IMR-90 (cell line): ENCODE results near the gene HNRNPA3. TPM values are rescaled to one million over a fixed set of nuclear protein-coding genes. Genes with fewer than 3 reads are reported as not detected.

Experiments used
- ATAC-seq: fragments of 200-7000 bp; cut with Tn5 transposase; 2 replicates; pipeline ENCODE4 v1.9.1; 2020; ENCODE audit warnings: low read depth, mild to moderate bottlenecking, moderate library complexity
- BruUV-seq: library from RNA; stranded (reverse); fragments of 400-500 nt; replicated peaks from 2 replicates; lab custom pipeline; 2021; lab: Mats Ljungman, UMichigan
- CTCF ChIA-PET: fragments of 300-600 bp; formaldehyde crosslinking; extraction: SDS; loops from one replicate; lab custom pipeline; 2021; ENCODE audit warnings: antibody characterized with exemption; lab: Yijun Ruan, JAX
- POLR2A ChIA-PET: fragments of 300-600 bp; sonication (Branson Sonifier 250); formaldehyde crosslinking; loops from one replicate; lab custom pipeline; 2022; ENCODE audit warnings: antibody characterized with exemption; ENCODE audit not compliant: unreplicated experiment; lab: Charles Lee
- DNase-seq: peaks from one replicate; pipeline ENCODE4 v3.0.0; 2013
- H2AFZ ChIP-seq: replicated peaks from 2 replicates; pipeline ENCODE3; 2013; ENCODE audit warnings: low read length, mild to moderate bottlenecking; ENCODE audit not compliant: poor library complexity
- H2AK5ac ChIP-seq: 2 replicates; pipeline ENCODE4 v1.6.1; 2013; ENCODE audit warnings: low read depth, low read length, inconsistent platforms
- H2AK9ac ChIP-seq: replicated peaks from 2 replicates; pipeline ENCODE3; 2013; ENCODE audit warnings: mild to moderate bottlenecking, low read depth, low read length, moderate library complexity; ENCODE audit not compliant: poor library complexity
- H2BK120ac ChIP-seq: 2 replicates; pipeline ENCODE4 v1.6.1; 2013; ENCODE audit warnings: low read depth, low read length, inconsistent platforms
- H2BK15ac ChIP-seq: 3 replicates; pipeline ENCODE4 v1.6.1; 2013; ENCODE audit warnings: low read depth, low read length, inconsistent platforms
- H2BK20ac ChIP-seq: 2 replicates; pipeline ENCODE4 v1.6.1; 2013; ENCODE audit warnings: low read depth, mild to moderate bottlenecking, inconsistent platforms, low read length, moderate library complexity
- H2BK5ac ChIP-seq: 2 replicates; pipeline ENCODE4 v1.6.1; 2013; ENCODE audit warnings: mild to moderate bottlenecking, low read depth, low read length, inconsistent platforms; ENCODE audit not compliant: poor library complexity, severe bottlenecking
- H3K14ac ChIP-seq: replicated peaks from 2 replicates; pipeline ENCODE4 v1.6.1; 2013; ENCODE audit warnings: low read depth, low read length, inconsistent platforms
- H3K18ac ChIP-seq: 2 replicates; pipeline ENCODE4 v1.6.1; 2013; ENCODE audit warnings: low read depth, low read length, control low read depth
- H3K23ac ChIP-seq: 2 replicates; pipeline ENCODE4 v1.6.1; 2013; ENCODE audit warnings: low read depth, low read length, inconsistent platforms
- H3K27ac ChIP-seq: 2 replicates; pipeline ENCODE4 v1.5.1; 2013; ENCODE audit warnings: mild to moderate bottlenecking, control low read depth, low read length; ENCODE audit not compliant: insufficient read depth
- H3K27me3 ChIP-seq: 2 replicates; pipeline ENCODE4 v1.6.1; 2013; ENCODE audit warnings: low read length; ENCODE audit not compliant: control insufficient read depth, insufficient read depth
- H3K36me3 ChIP-seq: 2 replicates; pipeline ENCODE4 v1.6.1; 2013; ENCODE audit warnings: low read length, mixed read lengths; ENCODE audit not compliant: control insufficient read depth, insufficient read depth
- H3K4ac ChIP-seq: 2 replicates; pipeline ENCODE4 v1.6.1; 2013; ENCODE audit warnings: low read depth, low read length, inconsistent platforms
- H3K4me1 ChIP-seq: 2 replicates; pipeline ENCODE4 v1.6.1; 2013; ENCODE audit warnings: low read length, mixed read lengths; ENCODE audit not compliant: control insufficient read depth, insufficient read depth
- H3K4me2 ChIP-seq: 2 replicates; pipeline ENCODE4 v1.6.1; 2013; ENCODE audit warnings: low read depth, mild to moderate bottlenecking, control low read depth, low read length, moderate library complexity
- H3K4me3 ChIP-seq: 2 replicates; pipeline ENCODE4 v1.5.1; 2013; ENCODE audit warnings: low read depth, mild to moderate bottlenecking, control low read depth, low read length, moderate library complexity; ENCODE audit not compliant: insufficient read depth
- H3K56ac ChIP-seq: 2 replicates; pipeline ENCODE4 v1.6.1; 2013; ENCODE audit warnings: low read length, inconsistent platforms; ENCODE audit not compliant: insufficient read depth; ENCODE audit errors: extremely low read depth
- H3K79me1 ChIP-seq, 2 experiments: 2 replicates each; pipeline ENCODE4 v1.6.1; 2013; ENCODE audit warnings: low read length in 2 of 2, inconsistent platforms in 1 of 2, low read depth in 1 of 2
- H3K9ac ChIP-seq: 2 replicates; pipeline ENCODE4 v1.6.1; 2013; ENCODE audit warnings: low read depth, low read length, control low read depth
- H3K9me1 ChIP-seq: 2 replicates; pipeline ENCODE4 v1.6.1; 2013; ENCODE audit warnings: low read length, inconsistent platforms; ENCODE audit not compliant: insufficient read depth
- H3K9me3 ChIP-seq: 2 replicates; pipeline ENCODE4 v1.6.1; 2013; ENCODE audit warnings: low read length; ENCODE audit not compliant: control insufficient read depth, insufficient read depth
- H4K20me1 ChIP-seq: 2 replicates; pipeline ENCODE4 v1.6.1; 2013; ENCODE audit warnings: low read length, inconsistent platforms; ENCODE audit not compliant: insufficient read depth
- H4K5ac ChIP-seq: 2 replicates; pipeline ENCODE4 v1.6.1; 2013; ENCODE audit warnings: mild to moderate bottlenecking, low read depth, low read length, control low read depth
- H4K8ac ChIP-seq, 2 experiments: 2 replicates each; pipeline ENCODE4 v1.6.1; 2013; ENCODE audit warnings: low read depth in 2 of 2, low read length in 2 of 2, control low read depth in 1 of 2, inconsistent platforms in 1 of 2
- H4K91ac ChIP-seq: 2 replicates; pipeline ENCODE4 v1.6.1; 2013; ENCODE audit warnings: low read depth, low read length, inconsistent platforms; ENCODE audit not compliant: insufficient read depth
- BHLHE40 ChIP-seq: fragments of 150-350 bp; IDR thresholded peaks from 2 replicates; pipeline ENCODE4 v1.6.1; 2016; ENCODE audit warnings: mild to moderate bottlenecking, low read depth, low read length
- CEBPB ChIP-seq: IDR thresholded peaks from 2 replicates; pipeline ENCODE4 v1.6.1; 2012; ENCODE audit warnings: low read depth, low read length, improper control_type of control experiment
- CHD1 ChIP-seq: IDR thresholded peaks from 2 replicates; pipeline ENCODE4 v1.6.1; 2012; ENCODE audit warnings: low read depth, low read length, improper control_type of control experiment
- ELK1 ChIP-seq: fragments of 150-350 bp; IDR thresholded peaks from 2 replicates; pipeline ENCODE4 v1.6.1; 2016; ENCODE audit warnings: low read depth, mild to moderate bottlenecking, low read length, moderate library complexity, borderline replicate concordance
- FOS ChIP-seq: fragments of 150-350 bp; IDR thresholded peaks from 2 replicates; pipeline ENCODE4 v1.6.1; 2016; ENCODE audit warnings: low read depth, low read length
- MAFK ChIP-seq: IDR thresholded peaks from 2 replicates; pipeline ENCODE4 v1.6.1; 2012; ENCODE audit warnings: low read depth, low read length, improper control_type of control experiment
- RCOR1 ChIP-seq: IDR thresholded peaks from 2 replicates; pipeline ENCODE4 v1.6.1; 2012; ENCODE audit warnings: mild to moderate bottlenecking, low read length, improper control_type of control experiment; ENCODE audit not compliant: insufficient replicate concordance
- USF2 ChIP-seq: fragments of 150-350 bp; IDR thresholded peaks from 2 replicates; pipeline ENCODE4 v1.6.1; 2017; ENCODE audit warnings: mild to moderate bottlenecking, antibody characterized with exemption, low read length, low read depth
- WGBS, 2 experiments: methylation state at CpG; one replicate each; pipeline versions ENCODE4 v1.1.5 to v1.1.7; 2013; ENCODE audit warnings: missing lambda C conversion rate in 2 of 2; ENCODE audit not compliant: insufficient read length in 1 of 2; ENCODE audit errors: extremely low coverage in 2 of 2; 5-methylcytosine and 5-hydroxymethylcytosine counted together
- dilution Hi-C: fragments of 300-500 bp; cut with HindIII; formaldehyde crosslinking; loops from one replicate; pipeline ENCODE4 v1.14.3; 2018; ENCODE audit warnings: low sequenced_read_pairs; ENCODE audit not compliant: unreplicated experiment
- in situ Hi-C: fragments of 300-500 bp; cut with MboI; formaldehyde crosslinking; loops from 3 replicates; pipeline ENCODE4 v1.14.3; 2019; ENCODE audit warnings: low sequenced_read_pairs, inconsistent platforms, mixed read lengths
- intact Hi-C: fragments of 100-400 bp; cut with micrococcal nuclease; formaldehyde crosslinking; loops from 2 replicates; pipeline ENCODE4 v1.10.0; 2022
- polyA plus RNA-seq, 3 experiments: library from polyadenylated mRNA; depleted of rRNA; stranded (reverse); fragments of >200 nt; gene quantifications; 2 replicates each; pipeline ENCODE4 v1.2.3, GENCODE V29; 2012; ENCODE audit warnings: low replicate concordance in 1 of 3
- total RNA-seq: library from RNA; depleted of rRNA; stranded (reverse); fragments of >200 nt; gene quantifications from 2 replicates; pipeline ENCODE4 v1.2.3, GENCODE V29; 2012
- TF ChIP-seq, protein P1 (sequence below): conservative IDR thresholded peaks from 2 replicates; pipeline ENCODE4 v1.5.1; 2012; ENCODE audit warnings: mild to moderate bottlenecking, low read depth, low read length, improper control_type of control experiment

HNRNPA3 gene
- total and polyA plus RNA-seq, 2 of the 4 experiments (the other 2 are of a cell fraction), result 18.6 to 111 TPM

- no peak for DNase-seq
- intact Hi-C loops (no loop called here), in situ Hi-C loops (no loop called here), dilution Hi-C loops (no loop called here)
- no peak overlapping the region for H2AK5ac ChIP-seq
- H3K56ac ChIP-seq, result no peak overlapping the region
- H3K4ac ChIP-seq, result no peak overlapping the region
- no peak overlapping the region for H2BK120ac ChIP-seq
- H2BK5ac ChIP-seq, result no peak overlapping the region
- H4K5ac ChIP-seq, result no peak overlapping the region
- no peaks in the 10 kb centered on the region; the same call in 1 of the 2 replicates for H3K9me3 ChIP-seq
- no peak overlapping the region for H3K4me3 ChIP-seq
- TF ChIP-seq CHD1 (no peak), RCOR1 (no peak), CEBPB (no peak), USF2 (no peak), ELK1 (no peak), FOS (no peak), MAFK (no peak), BHLHE40 (no peak)
- TF ChIP-seq, protein P1, sequence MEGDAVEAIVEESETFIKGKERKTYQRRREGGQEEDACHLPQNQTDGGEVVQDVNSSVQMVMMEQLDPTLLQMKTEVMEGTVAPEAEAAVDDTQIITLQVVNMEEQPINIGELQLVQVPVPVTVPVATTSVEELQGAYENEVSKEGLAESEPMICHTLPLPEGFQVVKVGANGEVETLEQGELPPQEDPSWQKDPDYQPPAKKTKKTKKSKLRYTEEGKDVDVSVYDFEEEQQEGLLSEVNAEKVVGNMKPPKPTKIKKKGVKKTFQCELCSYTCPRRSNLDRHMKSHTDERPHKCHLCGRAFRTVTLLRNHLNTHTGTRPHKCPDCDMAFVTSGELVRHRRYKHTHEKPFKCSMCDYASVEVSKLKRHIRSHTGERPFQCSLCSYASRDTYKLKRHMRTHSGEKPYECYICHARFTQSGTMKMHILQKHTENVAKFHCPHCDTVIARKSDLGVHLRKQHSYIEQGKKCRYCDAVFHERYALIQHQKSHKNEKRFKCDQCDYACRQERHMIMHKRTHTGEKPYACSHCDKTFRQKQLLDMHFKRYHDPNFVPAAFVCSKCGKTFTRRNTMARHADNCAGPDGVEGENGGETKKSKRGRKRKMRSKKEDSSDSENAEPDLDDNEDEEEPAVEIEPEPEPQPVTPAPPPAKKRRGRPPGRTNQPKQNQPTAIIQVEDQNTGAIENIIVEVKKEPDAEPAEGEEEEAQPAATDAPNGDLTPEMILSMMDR, result no peak
- H2BK15ac ChIP-seq, result no peak overlapping the region
- no peak overlapping the region for H2AK9ac ChIP-seq
- ChIA-PET CTCF (no interaction called here), POLR2A (no interaction called here)
- H4K8ac ChIP-seq, result no peak overlapping the region
- no CpG with 5 or more reads among the region's 2 CpGs for WGBS, 2 experiments
- no TSS peak for BruUV-seq
- H3K14ac ChIP-seq, result no peak overlapping the region
- peaks cover 21% of the 10 kb centered on the region for H3K36me3 ChIP-seq
- peaks cover 93% of the 10 kb centered on the region for H4K20me1 ChIP-seq
- H3K23ac ChIP-seq, result no peak overlapping the region
- H3K9me1 ChIP-seq, result peaks cover 21% of the 10 kb centered on the region
- no peaks in the 10 kb centered on the region for H3K27me3 ChIP-seq
- no peak overlapping the region for H2BK20ac ChIP-seq
- no peak overlapping the region for H3K9ac ChIP-seq
- H3K4me1 ChIP-seq, result peaks cover 13% of the 10 kb centered on the region
- ATAC-seq, result no peak
- H4K91ac ChIP-seq, result no peak overlapping the region
- peaks cover 0 to 29% of the 10 kb centered on the region in 2 experiments; a peak in 2 of 4 replicates for H3K79me1 ChIP-seq
- H3K18ac ChIP-seq, result no peak overlapping the region
- no peak overlapping the region for H3K4me2 ChIP-seq
- H2AFZ ChIP-seq, result no peak overlapping the region
- no peak overlapping the region for H3K27ac ChIP-seq
These were observed 45.5 kb downstream of the HNRNPA3 start for GRCh38 chr2:177258059-177258458.
